ENCODE measurements around the gene GPR152. TPM values are rescaled to one million over a fixed set of nuclear protein-coding genes. Genes with fewer than 3 reads are reported as not detected.
"Not testable (repeated sequence)": the region's sequence is repeated elsewhere in the genome, so short reads cannot be mapped to it uniquely, and the experiment has no call there.

The GPR152 gene
- polyA plus RNA-seq, 5 donors = not detected

DNA sequence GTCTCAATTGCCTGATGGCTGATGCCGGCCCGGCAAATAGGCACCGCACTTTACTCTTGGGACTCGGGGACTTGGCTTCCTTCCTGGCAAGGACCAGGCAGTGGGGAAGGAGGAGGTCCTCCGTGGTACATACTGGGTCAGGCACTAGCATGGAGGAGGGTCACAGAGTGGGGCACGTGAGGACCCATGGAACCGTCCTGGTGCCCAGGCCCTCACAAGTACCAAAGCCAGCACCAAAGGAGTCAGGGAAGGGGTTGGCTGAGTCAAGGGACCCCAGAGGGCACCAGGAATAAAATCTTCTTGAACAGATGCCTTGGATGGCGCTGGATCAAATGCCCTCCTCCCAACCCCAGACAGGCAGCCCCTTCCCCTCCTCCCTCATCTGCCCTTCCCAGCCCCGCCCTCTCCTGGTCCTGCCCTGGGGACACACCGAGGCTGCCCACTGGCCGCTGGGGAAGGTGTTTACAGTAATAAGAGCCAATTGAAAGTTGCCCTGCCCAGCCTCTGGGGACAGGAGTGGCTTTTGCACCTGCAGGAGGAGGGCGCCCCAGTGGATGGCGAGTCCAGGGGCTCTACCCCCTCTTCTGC is 42.7 kb downstream of the GPR152 start:
- DNase-seq = no peak

DNA sequence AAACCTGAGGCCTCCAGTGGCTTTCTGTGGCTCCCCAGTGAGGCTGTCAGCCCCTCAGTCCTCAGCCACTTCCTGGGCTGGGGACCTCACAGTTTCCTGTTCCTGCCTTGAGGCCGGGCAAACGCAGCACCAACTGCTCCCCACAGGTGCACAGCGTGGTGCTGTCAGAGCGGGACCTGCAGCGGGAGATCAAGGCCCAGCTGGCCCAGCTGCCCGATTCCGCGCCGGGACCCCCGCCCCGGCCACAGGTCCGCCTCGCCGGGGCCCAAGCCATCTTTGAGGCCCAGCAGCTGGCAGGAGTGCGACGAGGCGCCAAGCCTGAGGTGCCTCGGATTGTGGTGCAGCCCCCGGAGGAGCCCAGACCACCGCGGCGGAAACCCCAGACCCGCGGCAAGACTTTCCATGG is 43.3 kb downstream of the GPR152 start:
- DNase-seq = no peak

DNA sequence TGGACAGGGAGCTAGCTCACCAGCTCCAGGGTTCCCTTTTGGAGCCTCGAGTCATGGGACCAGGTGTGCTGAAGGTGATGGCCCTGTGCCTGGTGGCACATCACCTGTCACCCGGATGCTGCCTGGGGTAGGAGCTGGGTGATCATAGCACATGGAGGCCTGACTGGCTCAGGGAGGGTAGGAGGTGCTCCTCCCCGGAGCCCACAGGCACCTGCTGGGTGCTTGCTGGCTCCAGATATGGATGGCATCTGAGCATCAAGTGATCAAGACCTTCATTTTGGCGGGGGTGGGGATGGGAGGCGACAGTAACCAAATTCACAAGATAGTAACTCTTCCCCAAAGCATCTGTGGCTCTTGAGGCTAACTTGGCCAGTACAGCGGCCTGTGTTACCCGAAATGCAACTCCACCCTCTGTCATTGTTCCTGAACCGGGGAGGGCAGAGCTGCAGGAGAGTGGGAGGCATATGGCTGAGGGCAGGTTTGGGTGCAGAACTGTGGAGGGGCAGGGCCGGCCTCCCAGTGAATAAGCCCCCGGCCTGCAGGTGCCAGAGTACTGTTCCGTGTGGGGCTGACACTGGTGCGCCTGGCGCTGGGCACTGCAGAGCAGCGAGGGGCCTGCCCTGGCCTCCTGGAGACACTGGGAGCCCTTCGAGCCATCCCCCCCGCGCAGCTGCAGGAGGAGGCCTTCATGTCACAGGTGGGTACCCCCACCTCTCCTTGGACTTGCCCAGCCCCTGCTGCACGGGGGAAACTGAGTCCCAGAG is 43.9 kb downstream of the GPR152 start:
- DNase-seq = no peak

DNA sequence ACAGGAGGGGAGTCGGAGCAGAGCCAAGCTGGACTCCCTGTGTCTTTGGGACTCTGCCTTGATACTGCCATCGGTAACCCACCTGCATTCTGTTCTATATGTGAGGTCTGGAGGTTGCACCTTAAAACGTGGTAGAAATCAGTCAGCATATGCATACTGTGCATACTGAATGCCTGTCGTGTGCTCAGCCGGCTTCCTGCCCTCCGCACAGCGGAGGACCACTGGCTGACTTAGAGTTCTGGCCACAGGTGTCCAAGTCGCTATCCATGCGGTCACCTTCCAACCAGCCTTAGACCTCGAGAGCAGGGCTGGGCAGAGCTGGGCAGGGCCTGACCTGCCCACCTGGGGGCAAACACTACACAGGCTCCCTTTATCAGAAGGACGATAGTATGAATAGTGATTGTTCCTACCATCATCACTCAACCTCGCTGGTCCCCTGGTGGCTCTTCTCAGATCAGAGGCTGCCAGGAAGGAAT is 44.8 kb downstream of the GPR152 start:
- DNase-seq = no peak

DNA sequence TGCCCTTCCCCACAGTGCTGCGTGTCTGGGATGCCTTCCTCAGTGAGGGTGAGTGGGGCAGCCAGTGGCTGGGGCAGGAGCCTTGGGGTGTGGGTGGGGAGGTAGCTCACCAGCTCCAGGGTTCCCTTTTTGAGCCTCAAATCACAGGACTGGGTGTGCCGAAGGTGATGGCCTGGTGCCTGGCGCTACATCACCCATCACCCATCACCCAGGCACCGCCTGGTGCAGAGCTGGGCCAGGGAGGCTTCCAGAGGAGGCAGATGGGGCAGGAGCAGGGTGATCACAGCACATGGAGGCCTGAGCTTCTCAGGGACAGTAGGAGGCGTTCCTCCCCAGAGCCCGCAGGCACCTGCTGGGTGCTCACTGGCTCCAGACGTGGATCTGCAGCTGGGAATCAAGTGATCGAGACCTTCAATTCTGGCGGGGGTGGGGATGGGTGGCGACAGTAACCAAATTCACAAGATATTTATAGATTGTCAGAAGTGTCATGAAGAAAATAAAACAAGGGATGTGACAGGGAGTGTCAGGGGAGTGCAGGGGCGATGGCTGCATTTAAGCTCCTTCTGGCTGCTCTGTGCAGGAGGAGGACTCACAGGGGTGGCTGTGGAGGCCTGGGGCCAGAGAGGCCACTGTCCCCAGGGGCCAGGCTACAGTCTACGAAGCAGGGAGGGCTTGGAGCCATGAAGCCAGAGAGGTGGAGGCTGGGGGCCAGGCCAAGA is 45.4 kb downstream of the GPR152 start:
- no peak for DNase-seq

DNA sequence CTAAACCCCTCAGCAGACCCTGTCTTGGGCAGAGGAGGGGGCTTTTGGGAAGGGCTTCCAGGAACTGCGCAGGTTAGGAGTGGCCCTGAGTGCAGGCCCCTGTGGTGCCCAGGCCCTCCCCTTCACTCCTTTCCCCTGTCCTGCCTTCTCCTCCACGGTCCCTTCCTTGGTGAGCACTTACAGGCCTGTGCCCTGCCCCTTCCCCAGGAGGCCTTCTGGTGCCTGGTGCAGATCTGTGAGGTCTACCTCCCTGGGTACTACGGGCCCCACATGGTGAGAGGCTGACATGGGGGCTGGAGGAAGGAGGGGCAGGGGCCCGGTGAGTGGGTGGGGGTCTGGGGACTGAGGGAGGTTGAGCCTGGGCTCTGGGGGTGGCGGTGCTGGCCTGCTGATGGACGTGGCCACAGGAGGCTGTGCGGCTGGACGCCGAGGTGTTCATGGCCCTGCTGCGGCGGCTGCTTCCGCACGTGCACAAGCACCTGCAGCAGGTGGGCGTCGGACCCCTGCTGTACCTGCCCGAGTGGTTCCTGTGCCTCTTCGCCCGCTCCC is 46.0 kb downstream of the GPR152 start:
- DNase-seq = no peak

DNA sequence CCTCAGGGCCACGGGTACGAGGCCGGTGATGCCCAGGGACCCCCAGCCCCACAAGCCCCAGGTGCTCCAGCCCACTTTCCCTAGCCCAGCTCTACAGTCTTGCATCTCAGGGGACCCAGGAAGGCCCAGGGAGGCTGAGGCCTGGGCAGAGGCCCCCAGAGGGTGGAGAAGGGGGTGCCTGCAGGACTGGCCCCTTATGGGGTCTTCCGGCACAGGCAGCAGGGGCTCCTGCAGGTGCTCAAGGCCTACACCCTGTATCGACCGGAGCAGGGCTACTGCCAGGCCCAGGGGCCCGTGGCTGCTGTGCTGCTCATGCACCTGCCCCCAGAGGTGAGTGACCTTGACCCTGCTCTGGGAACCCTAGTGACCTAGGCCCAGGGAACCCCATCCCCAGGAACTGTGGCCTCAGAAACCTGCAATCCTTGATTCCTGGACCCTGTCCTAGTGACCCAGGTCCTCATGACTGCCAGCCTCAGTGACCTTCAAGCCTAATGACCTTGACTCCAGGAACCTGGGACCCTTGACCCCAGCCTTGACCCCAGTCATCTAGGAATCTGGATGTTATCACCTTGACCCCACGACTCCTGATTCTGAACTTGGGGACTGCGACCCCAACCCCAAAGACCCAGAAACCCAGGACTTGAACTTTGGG is 46.7 kb downstream of the GPR152 start:
- DNase-seq = no peak

DNA sequence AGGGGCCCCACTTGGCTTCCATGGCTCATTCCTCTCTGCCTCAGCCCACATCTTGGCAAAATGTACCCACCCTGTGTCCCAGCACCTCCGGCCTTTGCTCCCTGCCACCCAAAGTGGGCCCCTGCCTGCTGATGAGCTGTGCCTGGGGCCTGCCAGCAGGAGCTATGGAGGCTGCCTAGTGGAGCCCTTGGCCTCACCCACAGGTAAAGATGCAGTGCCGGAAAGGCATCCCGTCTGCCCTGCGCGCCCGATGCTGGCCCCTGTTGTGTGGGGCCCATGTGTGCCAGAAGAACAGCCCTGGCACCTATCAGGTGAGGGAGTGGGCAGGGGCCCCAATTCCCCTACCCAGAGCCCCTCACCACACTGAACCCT is 47.3 kb downstream of the GPR152 start:
- DNase-seq = no peak

DNA sequence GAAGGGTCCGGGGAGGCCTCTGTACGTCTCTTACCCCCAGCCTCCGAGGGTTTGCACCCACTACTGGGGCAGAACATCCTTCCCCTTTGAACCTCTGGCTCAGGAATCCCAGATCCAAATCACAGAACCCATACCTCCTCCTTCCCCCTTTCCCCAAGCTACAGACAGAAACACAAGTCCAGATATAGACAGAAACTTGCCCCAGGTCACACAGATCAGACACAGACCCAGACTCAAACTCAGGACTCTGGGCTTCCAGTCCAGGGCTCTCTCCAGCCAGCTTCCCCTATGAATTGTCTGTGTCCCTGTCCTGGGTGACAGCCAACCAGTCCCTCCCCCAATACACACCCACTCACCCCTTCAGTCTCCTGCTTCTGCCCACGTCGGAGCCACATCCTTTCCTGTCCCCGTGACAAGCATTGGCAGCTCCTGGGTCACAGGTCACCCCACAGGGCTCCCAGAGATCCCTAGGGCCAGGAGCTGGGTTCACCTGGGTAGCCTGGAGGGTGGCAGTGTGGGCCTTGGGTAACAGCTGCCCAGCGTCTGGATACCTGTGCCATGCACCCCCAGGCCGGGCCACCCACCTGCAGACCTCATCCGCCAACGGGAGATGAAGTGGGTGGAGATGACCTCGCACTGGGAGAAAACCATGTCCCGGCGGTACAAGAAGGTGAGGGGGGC is 47.9 kb downstream of the GPR152 start:
- DNase-seq = no peak

DNA sequence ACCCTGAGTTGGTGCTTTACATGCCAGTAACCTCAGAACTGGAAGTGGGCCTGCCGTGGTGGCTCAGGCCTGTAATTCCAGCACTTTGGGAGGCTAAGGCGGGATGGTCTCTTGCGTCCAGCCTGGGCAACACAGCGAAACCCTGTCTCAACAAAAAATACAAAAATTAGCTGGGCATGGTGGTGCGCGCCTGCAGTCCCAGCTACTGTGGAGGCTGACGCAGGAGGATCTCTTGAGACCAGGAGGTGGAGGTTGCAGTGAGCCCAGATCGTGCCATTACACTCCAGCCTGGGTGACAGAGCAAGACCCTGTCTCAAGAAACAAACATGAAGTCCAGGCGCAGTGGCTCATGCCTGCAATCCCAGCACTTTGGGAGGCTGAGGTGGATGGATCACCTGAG is 49.4 kb downstream of the GPR152 start:
- not testable (repeated sequence) for DNase-seq

DNA sequence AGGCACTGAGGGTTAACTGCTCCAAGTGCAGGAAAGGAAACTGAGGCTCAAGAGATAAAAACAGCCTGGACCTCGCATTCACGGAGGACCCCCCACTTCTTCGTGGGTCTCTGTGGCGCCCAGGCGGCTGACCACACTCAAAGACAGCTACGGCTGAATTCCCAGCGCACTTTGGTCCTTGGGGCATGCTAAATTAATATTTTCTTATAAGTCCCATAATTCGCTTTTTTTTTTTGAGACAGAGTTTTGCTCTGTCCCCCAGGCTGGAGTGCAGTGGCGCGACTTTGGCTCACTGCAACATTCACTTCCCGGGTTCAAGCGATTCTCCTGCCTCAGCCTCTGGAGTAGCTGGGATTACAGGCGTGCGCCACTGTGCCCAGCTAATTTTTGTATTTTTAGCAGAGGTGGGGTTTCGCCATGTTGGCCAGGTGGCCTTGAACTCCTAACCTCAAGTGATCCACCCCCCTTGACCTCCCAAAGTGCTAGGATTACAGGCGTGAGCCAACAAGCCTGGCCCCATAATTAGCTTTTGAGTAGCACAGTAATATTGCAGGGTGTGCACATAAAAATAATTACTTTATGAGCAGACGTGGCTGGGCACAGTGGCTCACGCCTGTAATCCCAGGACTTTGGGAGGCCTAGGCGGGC is 50.2 kb downstream of the GPR152 start:
- DNase-seq = not testable (repeated sequence)

DNA sequence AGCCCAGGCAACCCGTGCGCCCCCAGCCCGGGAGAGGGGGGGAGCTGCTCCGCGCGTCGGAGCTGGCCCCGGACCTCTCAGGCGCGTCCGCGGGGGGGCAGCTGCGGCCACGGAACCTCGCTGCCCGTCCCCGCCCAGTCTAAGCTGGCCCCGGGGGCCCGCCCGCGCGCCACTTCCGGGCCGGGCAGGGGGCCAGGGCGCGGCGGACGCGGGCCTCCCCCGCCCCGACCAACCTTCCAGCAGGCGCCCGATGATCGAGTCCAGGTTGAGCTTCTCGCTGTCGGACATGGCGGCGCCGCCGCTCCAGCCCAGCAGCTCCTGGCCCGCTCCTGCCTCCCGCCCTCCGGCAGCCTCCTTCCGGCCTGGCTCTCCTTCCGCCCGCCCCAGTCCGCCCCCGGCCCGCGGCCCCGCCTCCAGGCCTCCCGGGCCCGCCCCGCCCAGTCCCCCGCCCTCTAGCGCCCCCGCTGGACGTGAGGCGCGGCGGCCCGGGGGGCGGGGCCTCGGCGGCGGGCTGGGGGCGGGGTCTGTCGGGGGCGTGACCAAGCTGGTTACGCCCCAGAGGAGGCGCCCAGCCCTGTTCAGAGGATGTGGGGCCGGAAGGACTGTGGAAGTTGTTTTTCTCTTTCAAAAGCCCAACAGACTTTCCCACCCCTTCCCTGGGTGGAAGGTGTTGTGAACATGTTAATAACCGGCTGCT is 50.9 kb downstream of the GPR152 start, which contains the start of gene PPP1CA:
Gene PPP1CA (minus strand): TSS at position 364 of the 697 bp plus-strand sequence. CDS start 76 bp downstream, at position 288.
- DNase-seq = peak; percentile 90 to 92

Other genes starting within 250 kb of the GPR152 start
- gene GRK2, start 186.3 kb downstream of the GPR152 start, polyA plus RNA-seq (ENCODE audit: insufficient read depth in 1 of 5, insufficient read length in 5 of 5, low replicate concordance in 1 of 5) = 10 to 100 TPM; 43.6 to 75.6 (median 57.5) TPM
- gene ANKRD13D, start 163.4 kb downstream of the GPR152 start, polyA plus RNA-seq (ENCODE audit: insufficient read depth in 1 of 5, insufficient read length in 5 of 5, low replicate concordance in 1 of 5) = 10 to 100 TPM; 33.2 to 53.5 (median 47.0) TPM
- 10 to 100 TPM; 21.8 to 37.6 (median 30.3) TPM for gene SSH3, start 149.2 kb downstream of the GPR152 start, polyA plus RNA-seq (ENCODE audit: insufficient read depth in 1 of 5, insufficient read length in 5 of 5, low replicate concordance in 1 of 5)
- gene POLD4, start 99.2 kb downstream of the GPR152 start, polyA plus RNA-seq (ENCODE audit: insufficient read depth in 1 of 5, insufficient read length in 5 of 5, low replicate concordance in 1 of 5) = 10 to 100 TPM; 21.3 to 40.2 (median 35.8) TPM
- 10 to 100 TPM; 11.1 to 14.7 (median 13.7) TPM for gene CLCF1, start 79.1 kb downstream of the GPR152 start, polyA plus RNA-seq (ENCODE audit: insufficient read depth in 1 of 5, insufficient read length in 5 of 5, low replicate concordance in 1 of 5)
- gene RAD9A, start 60.7 kb downstream of the GPR152 start, polyA plus RNA-seq (ENCODE audit: insufficient read depth in 1 of 5, insufficient read length in 5 of 5, low replicate concordance in 1 of 5) = 10 to 100 TPM; 18.4 to 30.8 (median 24.2) TPM
- gene PPP1CA, start 50.9 kb downstream of the GPR152 start, polyA plus RNA-seq (ENCODE audit: insufficient read depth in 1 of 5, insufficient read length in 5 of 5, low replicate concordance in 1 of 5) = 100 to 1,000 TPM in 4 of 5 donors, 10 to 100 TPM in 1; 99.0 to 167 (median 115) TPM
- gene TBC1D10C, start 48.6 kb downstream of the GPR152 start, polyA plus RNA-seq (ENCODE audit: insufficient read depth in 1 of 5, insufficient read length in 5 of 5, low replicate concordance in 1 of 5) = 1 to 10 TPM; 3.9 to 6.2 (median 4.7) TPM
- gene CARNS1, start 37.1 kb downstream of the GPR152 start, polyA plus RNA-seq (ENCODE audit: insufficient read depth in 1 of 5, insufficient read length in 5 of 5, low replicate concordance in 1 of 5) = 1 to 10 TPM; 2.6 to 5.3 (median 4.5) TPM
- 10 to 100 TPM; 34.2 to 45.2 (median 40.7) TPM for gene RPS6KB2, start 24.2 kb downstream of the GPR152 start, polyA plus RNA-seq (ENCODE audit: insufficient read depth in 1 of 5, insufficient read length in 5 of 5, low replicate concordance in 1 of 5)
- 1 to 10 TPM; 1.3 to 3.3 (median 1.8) TPM for gene PTPRCAP, start 15.0 kb downstream of the GPR152 start, polyA plus RNA-seq (ENCODE audit: insufficient read depth in 1 of 5, insufficient read length in 5 of 5, low replicate concordance in 1 of 5)
- gene CORO1B, start 9.3 kb downstream of the GPR152 start, polyA plus RNA-seq (ENCODE audit: insufficient read depth in 1 of 5, insufficient read length in 5 of 5, low replicate concordance in 1 of 5) = 10 to 100 TPM; 39.8 to 75.4 (median 45.9) TPM
- gene CABP4, start 2.6 kb upstream of the GPR152 start, polyA plus RNA-seq (ENCODE audit: insufficient read depth in 1 of 5, insufficient read length in 5 of 5, low replicate concordance in 1 of 5) = 1 to 10 TPM; 1.9 to 2.5 (median 2.2) TPM
- 10 to 100 TPM; 34.8 to 67.1 (median 47.5) TPM for gene TMEM134, start 16.5 kb upstream of the GPR152 start, polyA plus RNA-seq (ENCODE audit: insufficient read depth in 1 of 5, insufficient read length in 5 of 5, low replicate concordance in 1 of 5)
- 10 to 100 TPM; 45.4 to 67.7 (median 60.0) TPM for gene AIP, start 30.3 kb upstream of the GPR152 start, polyA plus RNA-seq (ENCODE audit: insufficient read depth in 1 of 5, insufficient read length in 5 of 5, low replicate concordance in 1 of 5)
- gene PITPNM1, start 52.6 kb upstream of the GPR152 start, polyA plus RNA-seq (ENCODE audit: insufficient read depth in 1 of 5, insufficient read length in 5 of 5, low replicate concordance in 1 of 5) = 10 to 100 TPM; 16.3 to 33.3 (median 19.5) TPM
- gene CDK2AP2, start 55.4 kb upstream of the GPR152 start, polyA plus RNA-seq (ENCODE audit: insufficient read depth in 1 of 5, insufficient read length in 5 of 5, low replicate concordance in 1 of 5) = 10 to 100 TPM; 23.4 to 48.9 (median 29.2) TPM
- not detected for gene CABP2, start 70.7 kb upstream of the GPR152 start, polyA plus RNA-seq (ENCODE audit: insufficient read depth in 1 of 5, insufficient read length in 5 of 5, low replicate concordance in 1 of 5)
- gene GSTP1, start 131.1 kb upstream of the GPR152 start, polyA plus RNA-seq (ENCODE audit: insufficient read depth in 1 of 5, insufficient read length in 5 of 5, low replicate concordance in 1 of 5) = 1,000 to 10,000 TPM in 1 of 5 donors, 100 to 1,000 TPM in 4; 653 to 1,043 (median 745) TPM
- 100 to 1,000 TPM; 140 to 210 (median 174) TPM for gene NDUFV1, start 154.2 kb upstream of the GPR152 start, polyA plus RNA-seq (ENCODE audit: insufficient read depth in 1 of 5, insufficient read length in 5 of 5, low replicate concordance in 1 of 5)
- gene NUDT8, start 177.2 kb upstream of the GPR152 start, polyA plus RNA-seq (ENCODE audit: insufficient read depth in 1 of 5, insufficient read length in 5 of 5, low replicate concordance in 1 of 5) = 1 to 10 TPM; 3.1 to 8.1 (median 3.4) TPM
- gene TBX10, start 187.0 kb upstream of the GPR152 start, polyA plus RNA-seq (ENCODE audit: insufficient read depth in 1 of 5, insufficient read length in 5 of 5, low replicate concordance in 1 of 5) = under 1 TPM in 1 of 5 donors, not detected in 4; 0.12 TPM
- gene ACY3, start 198.0 kb upstream of the GPR152 start, polyA plus RNA-seq (ENCODE audit: insufficient read depth in 1 of 5, insufficient read length in 5 of 5, low replicate concordance in 1 of 5) = 1 to 10 TPM in 1 of 5 donors, under 1 TPM in 4; 0.26 to 1.1 (median 0.47) TPM
- 1 to 10 TPM in 4 of 5 donors, under 1 TPM in 1; 0.98 to 1.8 (median 1.2) TPM for gene ALDH3B2, start 221.9 kb upstream of the GPR152 start, polyA plus RNA-seq (ENCODE audit: insufficient read depth in 1 of 5, insufficient read length in 5 of 5, low replicate concordance in 1 of 5)